Activated CD8-positive, alpha-beta memory T cell treated with anti-CD3 and anti-CD28 coated beads, Interleukin-2, amount 10 ng/mL, durations not matched to agents 7 days and 5 days (primary cell): ENCODE results near the gene SLX4IP. TPM values are rescaled to one million over a fixed set of nuclear protein-coding genes. Genes with fewer than 3 reads are reported as not detected.
"Not testable (repeated sequence)": the region's sequence is repeated elsewhere in the genome, so short reads cannot be mapped to it uniquely, and the experiment has no call there.

Experiments used
- ATAC-seq: fragments of 150-1000 bp; cut with Tn5 transposase; one replicate; pipeline ENCODE4 v1.10.0; 2021; ENCODE audit warnings: moderate library complexity
- CTCF ChIA-PET: fragments of 350-600 bp; sonication (Branson Sonifier 250); formaldehyde crosslinking; loops from one replicate; lab custom pipeline; 2021; ENCODE audit warnings: antibody characterized with exemption; lab: Charles Lee
- DNase-seq: peaks from one replicate; pipeline ENCODE4 v3.0.0-alpha.2; 2020
- H3K27ac Mint-ChIP-seq: one replicate; pipeline ENCODE4 v1.8.0; 2021; ENCODE audit warnings: mild to moderate bottlenecking, mixed read lengths
- H3K27me3 Mint-ChIP-seq: one replicate; pipeline ENCODE4 v1.8.0; 2021; ENCODE audit warnings: mixed read lengths
- H3K36me3 Mint-ChIP-seq: one replicate; pipeline ENCODE4 v1.8.0; 2021; ENCODE audit warnings: mild to moderate bottlenecking, mixed read lengths
- H3K4me1 Mint-ChIP-seq: one replicate; pipeline ENCODE4 v1.8.0; 2021; ENCODE audit warnings: mixed read lengths
- H3K4me3 Mint-ChIP-seq: one replicate; pipeline ENCODE4 v1.8.0; 2021; ENCODE audit warnings: mild to moderate bottlenecking, moderate library complexity, mixed read lengths
- H3K9me3 Mint-ChIP-seq: one replicate; pipeline ENCODE4 v1.8.0; 2022; ENCODE audit warnings: low read depth, mixed read lengths
- total RNA-seq, 2 experiments: library from RNA; stranded (reverse); gene quantifications; one replicate each; pipeline ENCODE4 v1.2.3, GENCODE V29; 2021

SLX4IP gene
- total RNA-seq, 2 experiments from 2014 or later = 6.0 to 6.1 TPM

DNA sequence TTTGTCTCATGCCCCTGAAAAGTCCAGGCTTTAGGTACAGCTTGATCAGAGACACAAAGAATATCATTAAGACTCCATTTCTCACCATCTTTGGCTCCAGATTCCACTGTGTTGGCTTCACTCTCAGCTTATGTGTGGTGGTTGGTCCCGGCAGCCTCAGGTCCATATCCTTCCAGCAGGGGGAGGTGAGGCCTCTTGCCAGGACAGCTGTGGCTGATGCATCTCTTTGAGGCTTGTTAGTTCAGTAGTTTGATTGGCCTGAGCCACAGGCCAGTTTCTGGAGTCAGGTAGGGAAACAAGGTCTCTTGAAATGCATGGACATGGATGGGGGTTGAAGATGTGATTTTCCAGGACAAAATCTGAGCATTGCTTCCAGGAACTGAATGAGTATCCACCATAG lies 176.3 kb downstream of the SLX4IP start:
- H3K27me3 Mint-ChIP-seq = no peaks in the 10 kb centered on the region
- no peaks in the 10 kb centered on the region for H3K4me1 Mint-ChIP-seq
- DNase-seq = no peak
- CTCF ChIA-PET = no interaction called here
- no peaks in the 10 kb centered on the region for H3K9me3 Mint-ChIP-seq
- no peak for ATAC-seq
- no peak overlapping the region for H3K4me3 Mint-ChIP-seq
- peaks cover 5% of the 10 kb centered on the region for H3K36me3 Mint-ChIP-seq
- H3K27ac Mint-ChIP-seq = no peak overlapping the region

DNA sequence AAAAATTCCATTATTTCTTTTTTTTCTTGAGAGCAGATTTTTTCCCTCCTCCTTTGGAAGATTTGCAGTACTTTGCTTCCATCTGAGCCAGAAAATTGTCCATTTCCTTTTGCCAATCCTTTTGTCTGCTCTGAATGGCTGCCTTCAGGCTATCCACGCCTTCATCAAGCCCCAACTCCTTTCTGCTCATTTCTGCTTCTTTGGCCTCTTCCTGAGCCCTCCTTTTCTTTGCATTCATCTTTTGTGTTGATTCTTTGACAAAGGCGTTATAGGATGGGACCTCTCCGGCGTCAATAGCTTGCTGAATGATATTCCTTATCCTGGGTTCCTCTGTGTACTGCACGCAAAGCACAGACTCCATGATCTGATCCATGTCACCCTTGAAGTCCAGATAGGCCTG lies 178.3 kb downstream of the SLX4IP start:
- H3K4me1 Mint-ChIP-seq, H3K27me3 Mint-ChIP-seq, H3K36me3 Mint-ChIP-seq, ATAC-seq, CTCF ChIA-PET, DNase-seq, H3K9me3 Mint-ChIP-seq, H3K4me3 Mint-ChIP-seq, H3K27ac Mint-ChIP-seq: not testable (repeated sequence)

- peaks cover 3% of the 10 kb centered on the region for H3K36me3 Mint-ChIP-seq
- ATAC-seq (no peak), DNase-seq (no peak)
- H3K4me1 Mint-ChIP-seq = no peaks in the 10 kb centered on the region
- H3K27ac Mint-ChIP-seq = no peak overlapping the region
- H3K4me3 Mint-ChIP-seq = no peak overlapping the region
- H3K27me3 Mint-ChIP-seq = no peaks in the 10 kb centered on the region
- CTCF ChIA-PET = interaction anchor here (1.0 kb wide), 1 partner anchor 8 kb away, joined by 3 read pairs; no protein-coding TSS in a partner anchor
- H3K9me3 Mint-ChIP-seq = no peaks in the 10 kb centered on the region
Measured at GRCh38 chr20:10613911-10614310, 178.8 kb downstream of the SLX4IP start.

GRCh38 chr20:10616212-10616611 lies 181.1 kb downstream of the SLX4IP start:
- peaks cover 1% of the 10 kb centered on the region for H3K36me3 Mint-ChIP-seq
- ATAC-seq (no peak), DNase-seq (no peak)
- CTCF ChIA-PET = no interaction called here
- H3K27ac Mint-ChIP-seq = no peak overlapping the region
- H3K27me3 Mint-ChIP-seq = no peaks in the 10 kb centered on the region
- H3K4me1 Mint-ChIP-seq = no peaks in the 10 kb centered on the region
- H3K4me3 Mint-ChIP-seq = no peak overlapping the region
- no peaks in the 10 kb centered on the region for H3K9me3 Mint-ChIP-seq

GRCh38 chr20:10617549-10618133 lies 182.5 kb downstream of the SLX4IP start:
- H3K9me3 Mint-ChIP-seq, H3K27ac Mint-ChIP-seq, ATAC-seq, H3K27me3 Mint-ChIP-seq, H3K4me3 Mint-ChIP-seq, H3K36me3 Mint-ChIP-seq, H3K4me1 Mint-ChIP-seq, CTCF ChIA-PET, DNase-seq: not testable (repeated sequence)

- Mint-ChIP-seq H3K27ac (no peak overlapping the region), H3K27me3 (no peaks in the 10 kb centered on the region), H3K4me3 (no peak overlapping the region), H3K9me3 (no peaks in the 10 kb centered on the region), H3K36me3 (peaks cover 1% of the 10 kb centered on the region), H3K4me1 (peaks cover 3% of the 10 kb centered on the region)
- ATAC-seq = no peak
- no peak for DNase-seq
- CTCF ChIA-PET = no interaction called here
Measured at GRCh38 chr20:10618611-10619245, 183.6 kb downstream of the SLX4IP start.

DNA sequence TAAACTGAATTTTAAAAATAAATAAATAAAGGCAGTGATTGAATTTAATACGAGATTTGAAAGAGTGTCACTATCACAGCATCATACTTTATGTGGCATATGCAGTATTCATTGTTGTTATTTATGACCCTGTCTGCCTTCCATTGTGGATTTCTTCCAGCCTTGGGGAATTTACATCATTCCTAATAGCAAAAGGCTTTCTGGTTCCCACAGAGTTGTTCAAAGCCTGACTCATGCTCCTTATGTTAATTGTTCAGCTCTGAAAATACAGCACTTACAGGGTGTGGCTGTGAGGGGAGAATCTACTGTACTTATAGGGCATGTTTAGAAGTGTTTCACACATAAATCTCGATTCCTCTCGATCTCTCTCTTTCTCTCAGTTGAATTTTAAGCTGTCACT lies 184.3 kb downstream of the SLX4IP start:
- ATAC-seq (no peak), DNase-seq (no peak)
- Mint-ChIP-seq H3K36me3 (peaks cover 5% of the 10 kb centered on the region), H3K27ac (no peak overlapping the region), H3K27me3 (no peaks in the 10 kb centered on the region), H3K4me3 (no peak overlapping the region), H3K9me3 (no peaks in the 10 kb centered on the region), H3K4me1 (peaks cover 3% of the 10 kb centered on the region)
- CTCF ChIA-PET = no interaction called here

DNA sequence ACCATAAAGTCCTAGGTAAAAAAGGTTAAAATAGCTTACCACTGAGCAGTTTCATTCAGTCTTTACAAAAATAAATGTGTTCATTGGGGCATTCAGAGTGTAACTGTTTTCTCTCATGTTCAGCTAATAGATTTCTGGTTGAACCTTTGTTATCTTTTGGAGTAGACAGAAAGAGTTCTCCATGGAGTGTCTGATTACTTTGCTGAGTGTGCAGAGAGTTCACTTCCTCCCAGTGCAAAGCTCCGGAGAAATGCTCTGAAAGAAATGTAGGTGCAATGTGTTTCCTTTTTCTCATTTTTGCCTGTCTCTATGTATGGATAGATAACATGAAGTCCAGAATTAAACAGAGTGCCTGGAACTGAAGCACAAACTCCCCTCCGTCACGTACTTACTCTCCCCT lies 186.0 kb downstream of the SLX4IP start:
- H3K27me3 Mint-ChIP-seq = no peaks in the 10 kb centered on the region
- no peak overlapping the region for H3K4me3 Mint-ChIP-seq
- ATAC-seq = no peak
- H3K9me3 Mint-ChIP-seq = no peaks in the 10 kb centered on the region
- H3K36me3 Mint-ChIP-seq = peaks cover 6% of the 10 kb centered on the region
- CTCF ChIA-PET = no interaction called here
- H3K27ac Mint-ChIP-seq = no peak overlapping the region
- peaks cover 3% of the 10 kb centered on the region for H3K4me1 Mint-ChIP-seq
- DNase-seq = no peak

DNA sequence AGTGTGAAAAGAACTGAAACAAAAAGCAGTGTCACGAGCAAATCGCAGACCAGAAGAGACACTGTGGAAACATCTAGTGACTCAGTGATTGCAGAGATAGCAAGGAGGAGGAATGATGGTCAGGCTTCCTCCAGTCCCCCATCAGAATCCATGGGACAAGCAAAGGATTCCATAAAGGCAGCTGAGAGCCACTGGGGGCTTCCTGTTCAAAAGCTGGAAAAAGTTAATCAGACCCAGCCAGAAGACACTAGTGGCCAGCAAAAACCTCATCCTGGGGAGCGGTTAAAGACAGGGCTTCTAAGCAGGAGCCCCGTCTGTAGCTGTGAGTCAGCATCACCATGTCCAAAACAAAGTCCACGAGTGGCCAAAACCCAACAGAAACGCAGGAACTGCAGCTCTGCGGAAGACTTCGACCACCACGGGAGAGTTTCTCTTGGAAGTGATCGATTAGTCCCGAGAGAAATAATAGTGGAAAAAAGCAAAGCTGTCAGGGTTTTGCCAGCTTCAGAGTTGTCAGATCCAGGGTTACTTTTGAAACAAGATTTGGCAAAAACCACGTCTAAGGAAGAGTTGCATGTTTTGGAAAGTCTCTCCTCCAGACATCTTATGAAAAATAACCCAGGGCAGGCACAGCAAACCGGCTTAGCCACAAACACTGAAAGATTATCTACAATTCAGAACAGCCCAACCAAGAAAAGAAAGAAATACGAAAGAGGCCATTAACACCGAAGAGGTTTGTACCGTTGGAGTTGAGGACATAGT lies 187.7 kb downstream of the SLX4IP start:
- H3K9me3 Mint-ChIP-seq = no peaks in the 10 kb centered on the region
- no peak overlapping the region for H3K4me3 Mint-ChIP-seq
- CTCF ChIA-PET = no interaction called here
- no peak for DNase-seq
- no peak overlapping the region for H3K27ac Mint-ChIP-seq
- peaks cover 3% of the 10 kb centered on the region for H3K4me1 Mint-ChIP-seq
- peaks cover 6% of the 10 kb centered on the region for H3K36me3 Mint-ChIP-seq
- ATAC-seq = no peak
- no peaks in the 10 kb centered on the region for H3K27me3 Mint-ChIP-seq

DNA sequence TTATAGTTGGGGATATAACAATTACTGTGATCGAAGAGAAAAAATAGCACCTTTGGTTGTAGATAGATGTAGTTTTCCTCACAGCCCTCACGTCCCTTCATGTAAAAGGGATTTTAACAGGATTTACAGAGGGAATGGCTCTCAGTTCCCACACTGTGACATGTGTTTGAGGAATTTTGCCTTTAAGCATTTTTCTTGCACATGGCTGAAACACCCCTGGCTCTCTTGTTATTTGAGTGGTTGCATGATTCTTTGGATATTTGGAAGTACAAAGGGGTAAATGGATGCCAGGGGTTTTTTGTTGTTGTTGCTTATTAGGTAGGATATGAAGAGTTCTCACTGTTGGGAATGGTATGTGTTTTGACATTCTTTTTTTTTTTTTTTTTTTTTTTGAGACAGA lies 190.5 kb downstream of the SLX4IP start:
- H3K4me1 Mint-ChIP-seq = peaks cover 3% of the 10 kb centered on the region
- H3K4me3 Mint-ChIP-seq = no peak overlapping the region
- H3K36me3 Mint-ChIP-seq = peaks cover 6% of the 10 kb centered on the region
- ATAC-seq (no peak), DNase-seq (no peak)
- H3K27me3 Mint-ChIP-seq = no peaks in the 10 kb centered on the region
- H3K9me3 Mint-ChIP-seq = no peaks in the 10 kb centered on the region
- H3K27ac Mint-ChIP-seq = no peak overlapping the region
- CTCF ChIA-PET = no interaction called here

DNA sequence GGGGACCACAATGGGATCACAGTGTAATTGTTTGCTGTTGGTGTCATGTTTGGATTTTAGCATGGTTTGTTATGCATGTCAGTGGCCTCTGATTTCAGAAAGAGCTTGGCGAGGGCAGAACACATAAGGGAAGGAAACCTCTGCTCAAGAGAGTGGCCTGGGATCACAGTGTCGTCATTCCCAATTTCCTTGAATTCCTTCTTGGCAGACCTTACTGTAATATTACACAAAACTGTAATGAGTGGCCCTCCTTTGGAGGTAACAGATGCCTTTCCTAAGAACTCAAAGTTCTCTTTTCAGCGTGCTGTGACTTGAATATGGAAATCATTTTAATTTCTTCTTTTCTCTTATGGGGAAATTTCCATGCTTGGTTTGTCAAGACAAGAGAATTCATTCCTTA lies 191.8 kb downstream of the SLX4IP start:
- Mint-ChIP-seq H3K4me1 (peaks cover 3% of the 10 kb centered on the region), H3K27me3 (no peaks in the 10 kb centered on the region), H3K4me3 (no peak overlapping the region), H3K36me3 (peaks cover 6% of the 10 kb centered on the region), H3K27ac (no peak overlapping the region), H3K9me3 (no peaks in the 10 kb centered on the region)
- no peak for ATAC-seq
- no peak for DNase-seq
- CTCF ChIA-PET = no interaction called here

DNA sequence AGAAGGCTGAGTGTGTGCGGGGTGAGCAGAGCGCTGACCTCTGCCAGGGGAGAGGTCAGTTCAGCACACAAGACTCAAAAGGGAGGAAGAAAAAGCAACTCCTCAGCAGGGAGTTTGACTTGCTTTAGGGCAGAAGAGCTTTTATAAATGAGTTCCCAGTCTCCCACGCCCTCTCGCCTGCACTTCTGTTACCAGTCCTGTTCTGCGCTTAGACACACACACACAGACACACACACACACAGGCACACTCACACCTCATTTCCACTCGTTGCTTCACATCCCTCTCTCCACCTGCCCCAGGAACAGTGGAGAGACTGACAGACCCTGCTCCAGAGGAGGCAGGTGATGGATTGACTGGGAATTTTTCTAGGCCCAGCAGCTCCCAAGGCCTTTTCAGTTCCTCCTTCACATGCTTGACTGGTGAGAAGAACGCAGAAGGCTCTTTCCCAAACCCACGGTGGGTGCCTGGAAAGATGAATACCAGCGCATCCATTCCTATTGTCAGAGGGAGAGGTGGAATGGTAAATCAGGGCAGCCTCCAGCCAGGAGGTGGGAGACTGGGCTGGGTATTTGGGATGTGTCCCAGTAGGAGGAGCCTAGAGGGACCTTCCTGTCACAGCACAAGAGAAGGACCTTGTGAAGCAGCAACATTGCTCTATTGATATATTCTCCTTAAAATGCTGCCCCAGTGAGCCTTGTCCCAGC lies 195.0 kb downstream of the SLX4IP start:
- Mint-ChIP-seq H3K36me3 (peaks cover 2% of the 10 kb centered on the region), H3K4me3 (no peak overlapping the region), H3K27me3 (no peaks in the 10 kb centered on the region), H3K27ac (no peak overlapping the region), H3K9me3 (no peaks in the 10 kb centered on the region), H3K4me1 (no peaks in the 10 kb centered on the region)
- CTCF ChIA-PET = no interaction called here
- ATAC-seq (no peak), DNase-seq (no peak)

GRCh38 chr20:10631126-10631525 lies 196.0 kb downstream of the SLX4IP start:
- Mint-ChIP-seq H3K9me3 (no peaks in the 10 kb centered on the region), H3K27ac (no peak overlapping the region), H3K27me3 (no peaks in the 10 kb centered on the region), H3K4me1 (no peaks in the 10 kb centered on the region), H3K4me3 (no peak overlapping the region), H3K36me3 (no peaks in the 10 kb centered on the region)
- CTCF ChIA-PET = no interaction called here
- ATAC-seq = no peak
- DNase-seq = no peak
